NCI-H1694 (cell line): ENCODE measurements around the gene DOCK3.

Source experiments
- DNase-seq: peaks from one replicate; lab custom pipeline; 2025; lab: John Stamatoyannopoulos, UW

Gene DOCK3

DNA sequence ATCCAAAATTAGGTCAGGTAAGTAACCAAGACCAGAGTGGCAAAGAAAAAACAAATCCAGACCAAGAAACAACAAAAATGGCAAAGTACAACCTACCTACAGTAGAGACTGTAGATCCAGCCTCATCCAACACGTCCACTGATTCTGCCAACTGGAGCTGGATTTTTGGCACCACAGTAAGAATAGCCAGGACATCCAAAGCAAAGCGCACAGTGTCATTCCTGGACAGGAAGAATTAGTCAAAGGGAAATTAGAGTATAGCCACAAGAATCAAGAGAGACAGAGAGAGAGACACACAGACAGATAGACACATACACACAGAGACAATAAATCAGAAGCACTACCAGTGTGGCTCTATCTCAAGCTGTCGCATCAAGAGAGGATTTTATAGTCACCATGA, 747.5 kb downstream of the DOCK3 start:
- DNase-seq = no peak

DNA sequence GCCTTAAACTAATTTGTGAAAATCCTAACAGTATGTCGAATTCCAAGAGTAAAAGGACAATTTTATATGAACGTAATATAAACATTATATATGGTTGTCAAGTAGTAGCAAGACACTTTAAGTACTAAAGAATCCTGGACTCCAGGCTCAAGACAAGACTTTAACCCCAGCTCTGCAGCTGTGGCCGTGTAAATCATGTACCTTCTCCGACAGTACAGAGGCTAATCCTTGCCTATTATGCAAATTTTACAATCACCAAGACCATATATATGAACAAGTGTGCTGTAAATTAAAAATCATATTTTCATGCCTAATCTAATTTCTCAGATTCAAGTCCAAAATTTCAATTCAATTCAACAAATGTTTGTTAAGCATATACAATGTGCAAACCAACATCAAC, 752.2 kb downstream of the DOCK3 start:
- no peak for DNase-seq

DNA sequence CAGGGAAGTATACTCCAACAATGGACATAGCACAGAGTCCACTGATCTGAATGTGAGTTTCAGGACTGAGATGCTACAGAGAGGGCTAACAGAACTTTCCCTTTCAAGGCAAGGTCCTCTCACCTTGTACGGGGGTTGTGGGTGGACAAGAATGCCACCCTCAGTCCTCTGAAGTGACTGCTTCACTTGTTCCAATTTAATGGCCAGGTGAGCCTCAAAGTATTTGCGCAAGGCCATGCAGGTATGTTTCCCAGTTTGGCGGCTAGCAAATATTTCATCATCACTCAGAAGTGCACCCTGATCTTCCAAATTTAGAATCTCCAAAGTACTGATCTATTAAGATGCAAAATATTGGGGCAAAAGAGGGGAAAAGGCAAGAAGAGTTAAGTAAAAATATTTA, 754.4 kb downstream of the DOCK3 start:
- no peak for DNase-seq
